ENCODE data around the gene GAP43. TPM values are rescaled to one million over a fixed set of nuclear protein-coding genes. Genes with fewer than 3 reads are reported as not detected.

Gene GAP43
- total RNA-seq, 3 donors from 2014 or later, result 0.96 to 13.6 (median 1.1) TPM

DNA sequence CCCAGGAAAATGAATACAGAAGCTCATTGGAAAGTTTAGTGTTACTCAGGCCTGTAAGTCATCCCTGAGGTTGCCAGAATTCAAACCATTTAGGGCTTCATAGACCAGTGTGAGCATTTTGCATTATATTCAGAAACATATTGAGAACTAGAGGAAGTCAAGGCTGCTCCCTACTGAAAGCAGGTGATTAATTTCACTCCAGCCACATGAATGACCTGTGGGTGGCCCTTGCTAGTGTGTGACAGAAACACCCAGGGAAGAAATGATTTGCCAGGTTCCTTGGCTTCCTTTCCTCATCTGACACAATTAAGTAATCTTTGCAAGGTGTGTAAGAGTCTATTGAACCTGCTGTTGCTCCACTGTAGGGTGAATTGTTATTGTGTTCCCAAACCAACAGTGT is 61.8 kb downstream of the GAP43 start:
- Histone ChIP-seq H3K36me3 (ENCODE audit: low read depth) (no peaks in the 10 kb centered on the region), H3K9me3 (no peaks in the 10 kb centered on the region), H3K4me3 (no peak overlapping the region), H3K4me1 (ENCODE audit: low read depth) (no peaks in the 10 kb centered on the region)
- no peak for DNase-seq
- intact Hi-C loops (cut with DNase I, micrococcal nuclease), result no loop called here
- ATAC-seq, result no peak
- no peak for TF ChIP-seq CTCF (IDR thresholded peaks at IDR 0.05)

DNA sequence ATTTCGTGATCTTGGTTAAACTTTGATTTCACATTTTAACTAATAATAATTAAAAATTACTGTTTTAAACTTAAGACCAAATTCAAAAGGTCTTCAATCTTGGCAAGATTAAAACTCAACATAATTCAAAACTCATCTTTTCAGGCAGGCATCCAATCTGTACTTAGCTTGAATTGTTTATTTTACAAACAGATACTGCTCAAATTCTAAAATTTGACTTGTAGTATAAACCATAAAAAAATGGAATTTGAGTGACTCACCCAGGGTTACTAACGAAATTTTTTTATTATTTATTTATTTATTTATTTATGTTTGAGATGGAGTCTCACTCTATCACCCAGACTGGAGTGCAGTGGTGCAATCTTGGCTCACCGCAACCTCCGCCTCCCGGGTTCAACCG is 64.4 kb downstream of the GAP43 start:
- H3K9me3 ChIP-seq, result no peaks in the 10 kb centered on the region
- TF ChIP-seq CTCF (IDR thresholded peaks at IDR 0.05), result no peak
- DNase-seq, result no peak
- no peaks in the 10 kb centered on the region for H3K36me3 ChIP-seq (ENCODE audit: low read depth)
- ATAC-seq, result no peak
- H3K4me1 ChIP-seq (ENCODE audit: low read depth), result no peaks in the 10 kb centered on the region
- H3K4me3 ChIP-seq, result no peak overlapping the region
- intact Hi-C loops (cut with DNase I, micrococcal nuclease), result no loop called here

DNA sequence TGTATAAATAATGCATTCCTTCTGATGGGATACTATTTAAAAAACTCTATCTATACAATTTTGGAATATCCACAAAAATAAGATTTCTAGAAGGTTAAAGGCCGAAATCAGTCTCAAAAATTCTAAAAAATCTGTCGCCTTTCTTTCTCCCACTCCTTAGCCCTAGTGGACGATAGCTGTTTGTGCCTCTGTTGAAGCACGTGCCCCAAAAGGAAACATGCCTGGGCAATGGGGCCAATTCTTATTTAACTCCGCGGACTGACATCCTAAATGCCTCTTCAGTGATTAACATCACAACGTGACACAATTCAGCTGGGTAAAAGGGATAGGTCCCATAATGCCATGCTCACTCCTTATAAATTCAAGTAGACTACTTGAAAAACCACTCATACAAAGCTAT is 65.1 kb downstream of the GAP43 start:
- intact Hi-C loops (cut with DNase I, micrococcal nuclease), result no loop called here
- Histone ChIP-seq H3K4me1 (ENCODE audit: low read depth) (no peaks in the 10 kb centered on the region), H3K9me3 (no peaks in the 10 kb centered on the region), H3K4me3 (no peak overlapping the region), H3K36me3 (ENCODE audit: low read depth) (no peaks in the 10 kb centered on the region)
- no peak for ATAC-seq
- no peak for DNase-seq
- TF ChIP-seq CTCF (IDR thresholded peaks at IDR 0.05), result no peak

DNA sequence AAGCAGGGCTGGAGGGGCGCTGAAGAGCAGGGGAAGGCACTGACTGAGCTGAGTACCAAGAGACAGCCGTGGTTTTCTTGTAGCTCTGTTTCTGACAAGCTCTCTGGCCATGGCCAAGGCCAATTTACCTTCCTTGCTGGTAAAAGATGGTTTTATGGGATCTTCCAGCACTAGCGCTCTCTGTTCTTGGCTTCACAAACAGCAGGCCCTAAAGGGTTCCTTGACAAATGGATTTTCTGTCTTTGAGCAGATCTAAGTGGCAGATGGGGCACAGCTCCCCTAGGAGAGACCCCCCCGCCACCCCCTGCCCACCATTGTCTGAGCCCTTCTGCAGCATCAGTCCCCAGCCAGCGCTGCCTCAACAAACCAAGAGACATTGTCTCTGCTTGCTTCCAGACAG is 66.6 kb downstream of the GAP43 start:
- no peak for TF ChIP-seq CTCF (IDR thresholded peaks at IDR 0.05)
- intact Hi-C loops (cut with DNase I, micrococcal nuclease), result loop anchor here (5.0 kb wide), 1 partner anchor 473 kb away; no protein-coding TSS in a partner anchor
- Histone ChIP-seq H3K36me3 (ENCODE audit: low read depth) (no peaks in the 10 kb centered on the region), H3K4me1 (ENCODE audit: low read depth) (no peaks in the 10 kb centered on the region), H3K4me3 (no peak overlapping the region), H3K9me3 (no peaks in the 10 kb centered on the region)
- ATAC-seq (no peak), DNase-seq (no peak)

DNA sequence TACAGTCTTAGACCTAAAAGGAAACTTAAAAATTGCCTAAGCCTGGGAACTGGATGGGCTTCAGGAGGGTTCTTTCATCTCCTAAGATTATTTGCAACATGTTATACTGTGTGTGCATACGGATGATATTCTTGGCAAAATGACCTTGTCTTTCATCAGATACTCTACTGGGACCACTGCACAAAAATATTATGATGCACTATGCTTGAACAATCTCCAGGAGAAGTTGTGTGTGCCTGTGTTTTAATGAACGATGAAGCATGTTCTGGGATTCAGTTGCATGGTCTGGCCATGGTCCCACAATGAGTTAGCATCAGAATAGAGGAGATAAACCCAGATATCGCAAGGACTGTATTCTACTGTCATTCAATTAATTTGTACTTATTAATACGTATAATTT is 68.7 kb downstream of the GAP43 start:
- intact Hi-C loops (cut with DNase I, micrococcal nuclease), result loop anchor here (5.0 kb wide), 1 partner anchor 475 kb away; no protein-coding TSS in a partner anchor
- Histone ChIP-seq H3K4me1 (ENCODE audit: low read depth) (no peaks in the 10 kb centered on the region), H3K9me3 (no peaks in the 10 kb centered on the region), H3K36me3 (ENCODE audit: low read depth) (no peaks in the 10 kb centered on the region), H3K4me3 (no peak overlapping the region)
- ATAC-seq (no peak), DNase-seq (no peak)
- no peak for TF ChIP-seq CTCF (IDR thresholded peaks at IDR 0.05)
